GM12892 (cell line): ENCODE data around the gene HTR1D.
A peak's percentile ranks its signal among the peaks of the same experiment; 100 is the strongest.

Source experiments
- DNase-seq: peaks from one replicate; pipeline ENCODE4 v3.0.0; 2011; ENCODE audit not compliant: insufficient read length
- FAIRE-seq: peaks from 2 replicates; lab custom pipeline; 2011; peaks lifted over from hg19 to GRCh38; lab: Jason Lieb, UNC
- POLR2A ChIP-seq: IDR thresholded peaks from 2 replicates; pipeline ENCODE4 v1.6.1; 2011; ENCODE audit warnings: low read depth, low read length, control low read depth
- POLR2AphosphoS5 ChIP-seq: IDR thresholded peaks from 2 replicates; pipeline ENCODE4 v1.6.1; 2011; ENCODE audit warnings: low read depth, low read length, control low read depth
- TAF1 ChIP-seq: IDR thresholded peaks from 2 replicates; pipeline ENCODE4 v1.6.1; 2011; ENCODE audit warnings: low read depth, mild to moderate bottlenecking, control low read depth, low read length, borderline replicate concordance

The HTR1D gene

DNA sequence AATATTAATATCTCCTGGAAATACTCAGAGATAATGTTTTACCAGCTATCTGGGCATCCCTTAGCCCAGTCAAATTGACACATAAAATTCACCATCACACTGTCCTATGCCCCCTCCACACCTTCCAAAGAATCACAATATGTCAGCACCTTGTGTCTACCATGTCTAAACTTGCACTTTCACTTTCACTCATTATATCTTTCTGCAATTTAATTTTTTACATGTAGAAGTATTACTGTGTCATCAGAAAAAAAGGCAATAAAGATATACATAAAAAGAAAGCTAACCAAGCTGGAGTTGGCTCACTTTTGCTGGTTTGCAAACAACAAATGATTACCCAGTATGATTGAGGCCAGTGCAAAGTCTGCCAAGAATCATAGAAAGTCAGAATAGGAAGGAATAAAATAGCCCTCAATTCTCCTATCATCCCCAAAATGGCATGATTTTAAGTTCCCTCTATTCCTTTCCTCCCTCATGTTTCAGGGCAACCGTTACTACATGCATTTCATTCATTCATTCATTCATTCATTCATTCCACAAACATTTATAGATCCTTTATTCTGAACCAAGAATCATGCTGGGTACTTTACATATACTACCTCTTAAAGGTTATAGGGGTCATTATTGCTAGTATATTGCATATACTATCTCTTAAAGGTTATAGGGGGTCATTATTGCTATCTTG, 42.7 kb downstream of the HTR1D start:
- FAIRE-seq: no peak
- no peak for DNase-seq
- TF ChIP-seq TAF1: no peak
- TF ChIP-seq POLR2A: no peak
- TF ChIP-seq POLR2AphosphoS5: no peak

DNA sequence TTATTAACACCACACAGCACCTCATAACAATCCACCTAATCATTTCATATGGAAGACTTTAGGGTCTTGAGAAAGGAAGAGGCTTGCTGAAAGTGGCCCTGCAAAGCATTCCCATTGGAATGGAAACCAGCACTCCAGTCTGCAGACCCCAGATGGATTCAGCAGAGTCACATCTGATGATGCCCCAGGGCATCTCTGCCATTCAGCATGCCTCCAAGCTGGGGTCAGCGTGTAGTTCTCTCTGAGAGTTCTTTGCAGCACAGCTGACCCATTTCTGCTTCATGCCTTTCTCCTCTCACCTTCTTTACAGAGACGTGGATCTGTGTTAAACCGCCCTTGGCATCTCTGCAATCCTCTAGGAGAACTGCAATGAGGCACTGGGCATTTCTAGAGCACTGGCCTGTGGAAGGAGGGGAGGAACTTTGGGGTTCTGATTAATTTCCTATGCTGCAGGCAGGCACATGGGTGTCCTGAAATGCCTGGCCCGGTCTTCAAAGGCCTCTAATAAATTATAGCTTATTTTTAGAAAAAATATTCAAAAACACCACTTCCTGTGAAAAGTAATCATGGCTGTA, 46.0 kb downstream of the HTR1D start:
- FAIRE-seq (no peak), DNase-seq (no peak)
- TF ChIP-seq POLR2AphosphoS5: no peak
- no peak for TF ChIP-seq POLR2A
- no peak for TF ChIP-seq TAF1

DNA sequence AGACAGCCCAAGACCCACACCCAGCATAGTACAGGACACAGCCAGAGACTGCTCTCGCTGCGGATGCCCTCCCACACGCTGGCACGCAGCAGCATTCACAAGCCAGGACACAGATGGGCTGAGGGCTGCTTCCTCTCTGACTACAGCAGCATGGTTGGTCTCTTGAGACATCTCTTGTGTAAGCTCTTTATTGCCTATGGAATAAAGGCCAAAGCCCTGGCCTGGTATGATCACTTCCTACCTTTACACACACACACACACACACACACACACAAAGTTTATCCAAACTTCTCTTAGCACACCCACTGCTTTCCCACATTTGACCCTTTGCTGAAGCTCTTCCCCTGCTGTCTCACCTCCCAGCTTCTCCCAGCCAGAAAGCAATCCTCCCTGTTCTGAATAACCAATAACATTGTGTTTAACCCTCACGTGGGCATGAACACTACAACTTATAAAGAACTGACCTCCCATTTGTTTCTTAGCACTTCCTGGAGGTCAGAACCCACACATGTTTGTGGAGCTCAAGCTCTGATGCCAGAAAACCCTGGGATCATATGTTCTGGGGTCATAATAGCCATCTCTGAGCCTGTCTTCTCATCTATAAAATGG, 47.5 kb downstream of the HTR1D start:
- no peak for TF ChIP-seq TAF1
- TF ChIP-seq POLR2A: no peak
- no peak for TF ChIP-seq POLR2AphosphoS5
- FAIRE-seq: peak; percentile 71
- DNase-seq: no peak

DNA sequence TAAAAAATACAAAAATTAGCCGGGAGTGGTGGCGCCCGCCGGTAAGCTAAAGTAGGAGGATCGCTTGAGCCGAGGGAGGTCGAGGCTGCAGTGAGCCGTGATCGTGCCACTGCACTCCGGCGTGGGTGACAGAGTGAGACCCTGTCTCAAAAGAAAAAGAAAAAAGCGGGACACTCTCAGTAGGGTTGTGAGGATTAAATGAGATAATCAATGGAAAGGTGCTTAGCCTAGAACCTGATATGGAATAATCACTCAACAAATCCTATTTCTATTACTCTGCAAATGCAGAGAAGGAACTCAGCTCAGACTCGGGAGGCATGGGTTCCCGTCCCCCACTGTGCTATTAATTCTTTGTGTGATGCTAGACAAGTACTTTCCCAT, 48.1 kb downstream of the HTR1D start:
- TF ChIP-seq TAF1 (no peak), POLR2A (no peak), POLR2AphosphoS5 (no peak)

DNA sequence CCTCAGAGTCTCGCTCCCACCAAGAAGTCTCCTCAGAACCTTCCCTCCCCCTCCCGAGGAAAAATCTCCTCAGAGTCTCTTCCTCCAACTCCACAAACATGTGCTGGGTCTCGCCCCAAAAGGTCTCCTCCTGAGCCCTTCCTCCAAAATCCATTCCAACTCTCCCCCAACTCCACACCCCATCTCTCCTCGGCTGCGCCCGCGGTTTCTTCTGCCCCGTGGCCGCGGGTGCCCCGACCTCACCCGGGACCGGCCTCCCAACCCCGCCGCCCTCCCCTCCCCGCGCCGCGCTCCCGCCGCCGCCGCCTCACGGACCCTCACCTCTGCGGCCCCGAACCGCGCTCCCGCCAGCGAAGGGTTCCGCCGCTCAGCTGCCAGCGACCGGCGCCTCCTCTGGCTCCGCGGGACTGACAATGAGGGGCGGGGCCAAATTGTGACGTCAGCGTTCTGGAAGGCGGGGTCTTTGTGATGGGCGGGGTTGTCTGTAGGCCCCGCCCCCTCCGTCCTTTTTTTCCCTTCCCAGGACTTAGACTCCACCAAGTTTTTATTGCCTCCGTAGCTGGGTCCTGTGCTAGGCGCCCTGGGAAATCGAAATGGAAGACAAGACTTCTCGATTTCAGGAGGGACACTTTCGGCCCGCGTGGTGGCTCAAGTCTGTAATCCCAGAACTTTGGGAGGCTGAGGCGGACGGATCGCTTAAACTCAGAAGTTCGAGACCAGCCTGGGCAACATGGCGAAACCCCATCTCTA, 48.7 kb downstream of the HTR1D start, which contains the start of gene LUZP1:
Gene LUZP1, minus strand, starts transcription at position 412 of the 750 bp plus-strand sequence.
- TF ChIP-seq TAF1 (peak; percentile 94), POLR2A (peak; percentile 86), POLR2AphosphoS5 (peak; percentile 50; the same call in 1 of the 2 replicates)
- FAIRE-seq (peak; percentile 86), DNase-seq (peak; percentile 74)

More for the DNA sequence above, 48.1 kb downstream of the HTR1D start:
- DNase-seq (no peak), FAIRE-seq (no peak)

GRCh38 chr1:23168079-23168444, 49.2 kb downstream of the HTR1D start:
- TF ChIP-seq POLR2AphosphoS5 (no peak), POLR2A (no peak), TAF1 (no peak)
- FAIRE-seq (peak; percentile 44), DNase-seq (peak; percentile 48)

GRCh38 chr1:23167353-23168078, 49.8 kb downstream of the HTR1D start:
- FAIRE-seq (peak; percentile 48), DNase-seq (peak; percentile 40)
- TF ChIP-seq POLR2AphosphoS5 (no peak), TAF1 (no peak), POLR2A (no peak)

DNA sequence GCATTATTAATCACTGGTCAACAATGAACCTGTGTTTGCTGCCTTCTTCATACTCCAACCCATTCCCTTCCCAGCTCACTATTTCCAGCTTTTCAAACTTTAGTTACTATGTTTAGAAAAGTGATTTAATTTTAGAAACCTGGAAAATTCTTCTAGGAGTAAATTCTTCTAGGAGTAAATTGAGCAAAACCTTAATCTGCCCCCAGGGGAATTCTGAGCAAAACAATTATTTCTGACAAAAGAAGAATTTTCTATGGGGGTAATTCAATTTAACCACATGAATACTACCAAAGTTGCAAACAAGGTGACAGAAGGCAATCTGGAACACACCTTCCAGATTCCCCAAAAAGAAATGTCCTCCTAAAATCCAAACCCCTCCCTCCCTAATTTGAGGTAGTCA, 50.4 kb downstream of the HTR1D start:
- FAIRE-seq: no peak
- no peak for DNase-seq
- TF ChIP-seq POLR2AphosphoS5 (no peak), POLR2A (no peak), TAF1 (no peak)

DNA sequence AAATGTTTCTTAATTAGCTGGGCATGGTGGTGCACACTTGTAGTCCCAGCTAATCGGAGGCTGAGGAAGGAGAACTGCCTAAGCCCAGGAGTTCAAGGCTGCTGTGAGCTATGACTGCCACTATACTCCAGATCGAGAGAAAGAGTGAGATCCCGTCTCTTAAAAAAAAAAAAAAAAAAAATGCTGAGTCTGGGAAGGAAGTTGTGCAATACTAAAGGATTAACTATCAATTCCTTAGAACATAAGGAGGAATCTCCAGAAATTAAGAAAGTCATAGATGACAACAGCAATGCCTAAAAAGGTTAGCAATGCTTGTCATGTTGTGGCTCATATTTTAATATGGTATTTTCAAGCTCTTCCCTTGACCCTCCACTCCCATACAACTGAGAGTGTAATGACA, 53.9 kb downstream of the HTR1D start:
- FAIRE-seq (no peak), DNase-seq (no peak)
- TF ChIP-seq POLR2AphosphoS5 (no peak), POLR2A (no peak), TAF1 (no peak)

- TF ChIP-seq POLR2AphosphoS5: no peak
- TF ChIP-seq TAF1: no peak
- no peak for TF ChIP-seq POLR2A
- FAIRE-seq (no peak), DNase-seq (no peak)
Measured at GRCh38 chr1:23159963-23160877, 57.1 kb downstream of the HTR1D start.
